ENCODE measurements around the gene PLPP1.

GRCh38 chr5:55533521-55534435 is 986 bp downstream of the PLPP1 start:
- TF ChIP-seq MAX (IDR thresholded peaks at IDR 0.05; ENCODE audit: low read depth, low read length), result no peak
- no peak for TF ChIP-seq CTCF (IDR thresholded peaks at IDR 0.05; ENCODE audit: low read depth, low read length)
- no peak for TF ChIP-seq POLR2A (IDR thresholded peaks at IDR 0.05; ENCODE audit: extremely low read depth, insufficient read length)
- TF ChIP-seq MYC (IDR thresholded peaks at IDR 0.05; ENCODE audit: low read depth, low read length), result no peak

Measured in NB4 (cell line).